Skin of body (tissue), 2 donors: ENCODE data around the gene CNOT4. TPM values are rescaled to one million over a fixed set of nuclear protein-coding genes. Genes with fewer than 3 reads are reported as not detected.

Experiments used
- DNase-seq: peaks from one replicate; lab custom pipeline; 2025; lab: John Stamatoyannopoulos, UW
- total RNA-seq: library from RNA; depleted of rRNA; stranded (reverse); fragments of >200 nt; gene quantifications from one replicate; pipeline ENCODE4 v1.2.3, GENCODE V29; 2014

CNOT4 gene
- total RNA-seq, 1 donor from 2014 or later: 23.1 TPM

DNA sequence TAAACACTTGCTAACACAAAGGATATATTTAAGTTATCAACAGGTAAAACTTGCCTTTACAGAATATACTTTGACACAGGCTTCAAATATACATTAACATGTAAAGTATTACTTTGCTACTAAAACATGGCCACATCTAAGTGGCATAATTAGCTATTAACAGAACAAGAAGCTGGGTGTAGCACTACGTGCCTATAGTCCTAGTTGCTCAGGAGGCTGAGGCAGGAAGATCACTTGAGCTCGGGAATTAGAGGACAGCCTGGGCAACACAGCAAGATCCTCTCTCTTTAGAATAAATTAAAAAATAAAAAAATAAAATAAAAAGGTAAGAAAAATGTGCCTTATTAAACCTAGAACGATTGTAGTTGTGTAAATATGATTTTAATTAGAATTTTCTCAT lies 106.6 kb downstream of the CNOT4 start:
- no peak for DNase-seq

DNA sequence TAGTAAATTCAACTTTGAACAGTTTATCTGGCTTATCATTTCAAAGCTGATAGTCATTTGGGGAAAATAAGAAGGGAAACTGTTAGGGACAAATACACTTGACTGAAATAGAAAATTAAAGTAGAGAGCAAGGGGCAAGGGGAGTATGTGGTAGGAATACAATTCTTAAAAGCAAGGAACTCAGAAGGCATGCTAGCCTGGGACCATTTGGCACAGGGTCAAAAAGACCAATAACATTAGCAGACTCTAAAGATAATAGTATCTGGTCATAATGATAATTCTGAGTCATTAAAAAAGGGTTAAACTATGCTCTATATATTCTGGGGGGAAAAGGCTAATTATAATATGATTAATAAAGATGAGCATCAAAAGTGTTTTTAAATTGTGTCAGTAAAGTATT lies 112.2 kb downstream of the CNOT4 start:
- DNase-seq: no peak

DNA sequence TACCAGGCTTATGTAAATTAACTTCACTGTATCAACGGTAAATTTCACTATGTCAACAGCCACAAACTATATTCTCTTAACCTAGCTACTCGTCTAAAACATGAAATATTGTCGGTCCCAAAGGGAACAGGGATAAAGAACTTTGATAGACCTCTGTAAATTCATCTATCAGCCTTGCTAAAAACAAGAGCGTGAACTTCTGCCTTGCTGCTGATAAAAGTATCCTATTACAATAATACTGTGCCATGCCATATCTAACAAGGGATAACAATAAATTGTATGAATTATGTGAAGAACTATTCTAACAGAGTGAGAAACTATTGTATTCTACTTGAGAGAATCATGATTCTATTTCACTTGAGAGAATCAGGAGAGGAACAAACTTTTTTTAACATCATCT lies 117.2 kb downstream of the CNOT4 start:
- DNase-seq: no peak

DNA sequence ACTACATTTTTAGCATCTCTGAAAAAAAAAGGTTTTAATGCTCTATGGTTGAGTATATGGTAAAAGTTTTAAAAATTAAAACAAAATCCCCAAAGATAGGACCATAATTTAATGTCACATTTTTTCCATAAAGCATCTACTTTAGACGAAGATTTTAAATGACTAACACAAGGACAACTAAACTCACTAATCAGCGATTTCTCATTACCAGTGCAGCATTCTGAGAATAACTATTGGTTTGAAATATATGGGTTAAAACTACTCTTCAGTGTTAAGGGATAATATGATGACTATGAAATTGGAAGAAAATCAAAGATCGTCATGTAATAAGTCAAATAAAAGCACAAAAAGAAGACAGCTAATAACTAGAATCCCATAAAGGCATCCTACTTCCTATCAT lies 118.4 kb downstream of the CNOT4 start:
- DNase-seq: no peak

GRCh38 chr7:135390829-135391228 lies 119.1 kb downstream of the CNOT4 start:
- no peak for DNase-seq

- DNase-seq: no peak
Observed at GRCh38 chr7:135389971-135390370, 119.9 kb downstream of the CNOT4 start.

DNA sequence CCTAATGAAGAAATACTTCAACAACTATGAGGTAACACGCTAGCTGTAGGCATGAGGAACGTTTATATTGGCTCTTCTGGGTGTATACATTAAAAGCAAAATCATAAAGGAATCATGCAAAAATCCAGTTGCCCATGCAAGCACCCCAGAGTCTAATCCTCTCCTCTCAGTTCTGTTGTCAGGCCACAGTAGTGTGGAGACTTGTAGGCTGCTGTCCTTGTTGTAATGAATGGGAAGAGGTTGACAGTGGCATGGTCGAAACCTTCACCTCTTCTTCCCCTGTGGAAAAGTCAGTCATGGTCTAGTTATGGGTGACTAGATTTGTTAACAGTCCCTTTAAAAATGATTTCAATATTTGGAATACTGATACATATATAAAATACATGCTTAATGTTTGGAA lies 121.3 kb downstream of the CNOT4 start:
- DNase-seq: no peak

DNA sequence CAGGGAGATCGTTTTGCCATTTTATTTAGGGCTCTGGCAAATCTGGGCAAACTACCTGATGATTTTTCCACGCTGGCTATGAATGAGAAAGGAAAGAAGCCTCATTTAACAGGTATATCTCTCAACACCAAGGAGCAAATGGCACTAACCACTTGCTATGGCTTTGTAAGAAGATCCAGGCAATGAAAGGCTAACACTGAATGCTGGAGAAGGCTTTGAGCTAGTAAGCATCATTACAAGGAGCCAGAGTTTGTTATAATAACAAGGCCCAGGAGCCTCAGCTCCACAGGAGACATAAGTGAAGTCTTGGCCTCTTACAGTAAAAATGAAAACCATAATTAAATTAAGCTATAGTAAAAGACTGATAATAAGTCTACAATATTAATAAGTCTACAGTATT lies 123.1 kb downstream of the CNOT4 start:
- no peak for DNase-seq

DNA sequence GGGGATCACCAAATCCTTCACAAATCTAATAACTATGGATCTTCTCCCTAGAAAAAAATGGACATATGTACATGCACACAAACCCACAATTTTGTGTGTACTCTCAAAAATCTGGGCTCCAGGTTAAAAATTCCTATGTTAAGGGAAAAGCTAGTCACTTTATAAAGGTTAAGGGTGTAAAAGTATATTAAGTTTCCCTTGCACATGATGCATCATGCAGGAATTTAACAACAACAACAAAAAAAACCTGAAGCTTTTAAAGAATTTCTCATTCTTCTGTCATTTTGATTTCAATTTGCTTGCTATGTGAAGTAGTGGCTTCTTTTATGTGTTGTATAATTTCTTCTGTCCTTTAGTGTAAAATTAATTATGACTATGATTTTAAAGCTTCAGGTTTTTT lies 123.7 kb downstream of the CNOT4 start:
- no peak for DNase-seq

- DNase-seq: no peak
Observed at GRCh38 chr7:135385209-135385608, 124.7 kb downstream of the CNOT4 start.

DNA sequence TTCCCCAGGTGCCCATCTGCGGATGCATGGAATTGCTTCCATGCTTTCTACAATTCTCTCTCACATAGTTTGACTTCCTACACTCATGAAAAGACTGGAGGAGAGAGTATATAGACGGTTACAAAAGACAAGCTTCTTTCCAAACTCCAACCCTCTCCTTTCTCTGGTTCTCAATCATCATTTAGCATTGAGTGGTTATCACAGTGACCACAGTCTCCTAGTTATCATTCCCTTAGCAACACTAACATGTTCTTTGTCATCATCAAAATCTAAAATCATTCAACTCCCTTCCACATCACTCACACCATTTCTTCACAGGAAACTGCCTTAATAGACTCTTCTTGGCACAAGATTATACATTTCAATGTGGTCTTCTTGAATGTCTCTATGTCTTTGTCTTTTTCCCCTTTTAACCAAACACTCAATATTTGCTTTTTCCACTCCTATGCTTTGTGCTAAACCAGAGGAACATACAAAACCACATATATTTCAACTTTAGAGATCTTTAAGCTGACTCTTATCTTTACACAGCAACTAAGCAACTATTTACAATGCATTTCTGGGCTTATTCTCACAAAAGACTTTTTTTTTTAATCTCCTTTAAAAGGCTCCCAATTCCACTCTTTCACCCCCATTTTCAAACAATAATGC lies 126.3 kb downstream of the CNOT4 start:
- DNase-seq: no peak

DNA sequence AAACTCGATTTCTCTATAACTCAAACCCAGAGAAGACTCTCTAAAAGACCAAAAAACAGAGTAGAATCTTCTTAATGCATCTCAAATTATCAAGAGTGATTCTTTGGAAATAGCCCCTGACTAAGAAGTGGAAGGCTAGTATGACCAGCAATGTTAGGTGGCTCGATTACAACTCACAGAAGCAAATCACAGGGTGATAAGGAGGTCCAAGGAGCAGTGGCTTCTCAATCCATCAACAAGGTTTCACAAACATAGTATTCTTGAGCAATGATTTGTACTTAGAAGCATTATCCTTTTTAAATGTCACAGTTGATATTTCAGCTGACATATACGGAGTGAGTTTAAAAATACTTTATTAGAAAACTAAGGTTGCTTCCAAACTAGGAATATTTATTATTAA lies 127.7 kb downstream of the CNOT4 start:
- no peak for DNase-seq

DNA sequence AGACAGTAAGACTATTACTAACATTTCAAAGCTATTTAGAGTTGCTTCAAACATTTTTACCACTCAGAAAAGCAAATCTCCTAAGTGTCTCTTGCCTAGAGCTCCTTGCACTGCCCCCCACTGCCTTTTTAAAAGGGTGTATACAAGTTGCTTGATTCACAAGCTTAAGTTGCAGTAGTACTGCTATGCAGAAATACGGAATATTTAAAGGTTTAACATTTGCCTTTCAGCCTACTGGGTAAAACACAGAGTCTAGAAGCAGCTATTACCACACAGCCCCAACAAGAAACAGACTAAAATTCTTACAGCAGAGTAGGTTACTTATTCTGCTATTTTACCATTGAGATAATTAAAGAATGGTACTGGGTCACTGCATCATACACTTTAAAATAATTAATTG lies 128.5 kb downstream of the CNOT4 start:
- DNase-seq: no peak

GRCh38 chr7:135380351-135380750 lies 129.6 kb downstream of the CNOT4 start:
- DNase-seq: no peak

- DNase-seq: no peak
Observed at GRCh38 chr7:135377171-135377570, 132.7 kb downstream of the CNOT4 start.

- no peak for DNase-seq
Observed at GRCh38 chr7:135375908-135376699, 133.8 kb downstream of the CNOT4 start.

DNA sequence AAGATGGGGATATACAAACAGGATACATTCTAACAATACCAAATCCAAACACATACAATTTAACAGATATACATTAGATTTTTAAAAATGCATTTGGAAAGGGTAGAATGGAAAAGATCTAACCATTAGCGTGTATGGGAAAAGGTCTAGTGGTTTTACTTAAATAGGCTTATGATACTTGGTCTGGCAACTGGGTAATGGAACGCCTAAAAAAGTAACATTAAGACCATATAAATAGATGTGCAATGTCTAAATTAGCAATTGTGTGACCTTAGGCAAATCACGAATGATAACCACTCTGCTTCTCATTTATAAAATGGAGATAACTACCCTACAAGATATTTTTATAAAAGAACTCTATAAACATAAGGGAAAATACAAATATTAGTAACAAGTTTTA lies 135.2 kb downstream of the CNOT4 start:
- no peak for DNase-seq

- DNase-seq: no peak
Observed at GRCh38 chr7:135372222-135372621, 137.7 kb downstream of the CNOT4 start.

DNA sequence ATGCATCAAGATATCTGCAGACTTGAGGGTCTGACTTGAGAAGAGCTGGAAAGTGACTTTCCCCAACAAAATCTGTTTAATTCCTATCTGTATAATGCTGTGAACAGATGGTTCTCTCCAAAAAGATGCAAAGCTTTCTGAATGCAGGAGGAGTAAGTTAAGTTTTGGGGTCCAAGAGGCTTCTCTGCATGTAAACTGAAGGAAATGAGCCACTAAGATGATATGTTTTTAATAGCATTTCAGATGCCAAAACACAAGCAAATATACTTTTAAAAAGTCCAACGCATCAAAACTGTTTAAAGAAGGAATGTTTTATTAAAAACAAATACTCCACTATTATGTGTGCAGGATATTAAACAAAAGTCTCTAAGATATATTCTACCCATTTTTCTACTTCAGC lies 139.2 kb downstream of the CNOT4 start:
- no peak for DNase-seq

GRCh38 chr7:135369405-135369804 lies 140.5 kb downstream of the CNOT4 start:
- no peak for DNase-seq

DNA sequence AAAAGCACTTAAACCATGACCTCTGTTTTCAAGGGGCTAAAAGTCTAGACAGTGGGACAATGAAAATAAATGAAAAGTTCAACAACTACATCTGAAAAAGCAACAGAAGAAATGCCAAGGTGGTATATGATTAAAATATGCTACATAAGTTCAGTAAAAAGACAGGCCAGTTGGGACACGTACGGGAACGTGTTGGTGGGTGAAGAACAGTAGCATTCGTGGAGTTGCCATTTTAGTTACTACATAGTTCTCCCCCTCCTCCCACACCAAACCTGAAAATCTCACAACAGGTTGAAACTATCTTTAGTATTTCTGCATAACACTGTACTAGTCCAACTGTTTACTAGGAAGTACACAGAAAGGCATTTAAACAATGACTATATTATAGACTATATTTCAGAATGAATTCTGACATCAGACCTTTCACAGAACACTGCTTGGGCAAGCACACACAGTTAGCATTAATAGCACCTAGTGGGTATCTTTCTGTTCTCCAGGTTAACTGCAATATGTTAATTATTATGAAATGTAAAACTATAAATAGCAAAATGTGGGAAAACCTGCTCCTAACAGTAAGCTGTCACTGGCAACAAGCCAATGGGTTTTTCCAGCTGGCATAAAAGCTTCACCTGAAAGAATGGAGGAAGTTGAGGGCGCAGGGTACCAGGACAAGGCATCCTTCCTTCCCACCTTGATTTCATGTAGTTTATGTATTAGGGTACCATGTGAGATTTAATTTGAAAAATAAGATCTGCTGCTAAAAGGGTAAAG lies 141.3 kb downstream of the CNOT4 start:
- no peak for DNase-seq

DNA sequence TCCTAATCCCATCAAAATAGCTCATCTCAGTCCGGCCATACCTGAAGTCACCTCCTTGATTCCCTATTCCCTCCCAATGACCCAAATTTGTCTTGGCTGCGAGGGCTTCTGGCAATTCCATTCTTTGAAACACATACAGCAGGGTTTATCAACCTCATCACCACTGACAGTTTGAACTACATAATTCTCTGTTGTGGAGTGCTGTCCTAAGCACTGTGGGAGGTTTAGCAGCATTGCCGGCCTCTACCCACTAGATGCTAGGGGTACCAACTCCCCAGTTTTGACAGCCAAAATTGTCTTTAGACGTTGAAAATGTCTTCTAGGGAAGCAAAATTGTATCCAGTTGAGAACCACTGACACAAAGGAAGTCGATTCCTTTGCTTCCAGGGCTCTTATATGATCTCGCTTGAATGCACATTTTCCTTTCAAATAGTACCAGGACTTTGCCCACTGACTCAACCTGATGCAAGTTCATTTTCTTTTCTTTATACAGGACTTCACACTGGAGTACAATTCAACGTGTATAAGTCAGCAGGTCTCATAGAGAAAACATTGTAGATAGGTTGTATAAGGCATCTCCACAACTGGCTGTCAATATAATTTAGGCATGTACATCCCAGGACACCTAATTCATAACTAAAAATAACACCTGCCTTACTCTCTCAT lies 142.9 kb downstream of the CNOT4 start:
- no peak for DNase-seq
